Left hindlimb (tissue), 1 donor: ENCODE results near the gene POLK.
"Not testable (repeated sequence)": the region's sequence is repeated elsewhere in the genome, so short reads cannot be mapped to it uniquely, and the experiment has no call there.

ENCODE experiments used
- DNase-seq: peaks from one replicate; pipeline ENCODE4 v3.0.0-alpha.2; 2018

The POLK gene

GRCh38 chr5:75552764-75553163 lies 41.1 kb downstream of the POLK start:
- DNase-seq: no peak

- no peak for DNase-seq
These were observed 41.7 kb downstream of the POLK start for GRCh38 chr5:75553358-75553757.

GRCh38 chr5:75558221-75558620 lies 46.5 kb downstream of the POLK start:
- no peak for DNase-seq

GRCh38 chr5:75558981-75559632 lies 47.4 kb downstream of the POLK start:
- no peak for DNase-seq

- DNase-seq: not testable (repeated sequence)
These were observed 49.0 kb downstream of the POLK start for GRCh38 chr5:75560655-75561054.

GRCh38 chr5:75565991-75566709 lies 54.5 kb downstream of the POLK start:
- not testable (repeated sequence) for DNase-seq

- DNase-seq: no peak
These were observed 55.1 kb downstream of the POLK start for GRCh38 chr5:75566710-75567309.

- DNase-seq: no peak
These were observed 56.0 kb downstream of the POLK start for GRCh38 chr5:75567710-75568109.

- no peak for DNase-seq
These were observed 56.5 kb downstream of the POLK start for GRCh38 chr5:75568202-75568601.

- DNase-seq: no peak
These were observed 59.9 kb downstream of the POLK start for GRCh38 chr5:75571547-75571946.

- DNase-seq: no peak
These were observed 63.1 kb downstream of the POLK start for GRCh38 chr5:75574791-75575190.

- DNase-seq: not testable (repeated sequence)
These were observed 66.6 kb downstream of the POLK start for GRCh38 chr5:75578280-75578679.

GRCh38 chr5:75584641-75585040 lies 73.0 kb downstream of the POLK start:
- DNase-seq: no peak

GRCh38 chr5:75588666-75589065 lies 77.0 kb downstream of the POLK start:
- no peak for DNase-seq

GRCh38 chr5:75600535-75600934 lies 88.8 kb downstream of the POLK start:
- DNase-seq: no peak

- DNase-seq: no peak
These were observed 89.9 kb downstream of the POLK start for GRCh38 chr5:75601567-75601966.

GRCh38 chr5:75601996-75602395 lies 90.3 kb downstream of the POLK start:
- DNase-seq: no peak

- no peak for DNase-seq
These were observed 91.7 kb downstream of the POLK start for GRCh38 chr5:75603371-75603770.

GRCh38 chr5:75603821-75604220 lies 92.1 kb downstream of the POLK start:
- DNase-seq: no peak

GRCh38 chr5:75607341-75607740 lies 95.7 kb downstream of the POLK start:
- not testable (repeated sequence) for DNase-seq

- DNase-seq: no peak
These were observed 97.2 kb downstream of the POLK start for GRCh38 chr5:75608870-75609269.

GRCh38 chr5:75610201-75610600 lies 98.5 kb downstream of the POLK start:
- DNase-seq: no peak

- DNase-seq: not testable (repeated sequence)
These were observed 99.2 kb downstream of the POLK start for GRCh38 chr5:75610859-75611310.
